Stimulated activated CD8-positive, alpha-beta memory T cell treated with anti-CD3 and anti-CD28 coated beads, Interleukin-7, amount 100 ng/mL, for 4 hours (primary cell): Measurements from ENCODE around the gene ADCK2.
"Not testable (repeated sequence)": the region's sequence is repeated elsewhere in the genome, so short reads cannot be mapped to it uniquely, and the experiment has no call there.

Source experiments
- DNase-seq, 2 donors: peaks; one replicate each; pipeline ENCODE4 v3.0.0-alpha.2; 2020; ENCODE audit warnings: low read depth in 2 of 2

ADCK2 gene

DNA sequence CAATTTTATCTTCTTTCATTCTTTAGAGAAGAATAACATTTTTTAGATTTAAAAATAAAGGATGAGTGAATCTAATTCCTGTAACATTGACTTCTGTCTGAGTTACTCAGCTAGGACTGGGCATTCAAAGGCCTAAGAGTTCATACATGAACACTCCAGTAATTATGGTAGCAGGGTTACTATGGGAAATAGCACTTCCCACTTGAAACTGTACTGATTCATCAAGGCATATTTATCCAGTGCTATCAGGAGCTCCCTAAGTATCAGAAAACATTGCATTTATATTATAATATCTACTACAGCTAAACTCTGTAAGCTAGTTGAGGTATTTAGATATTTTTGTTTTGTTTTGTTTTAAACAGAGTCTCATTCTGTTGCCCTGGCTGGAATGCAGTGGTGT is 65.5 kb downstream of the ADCK2 start:
- DNase-seq, result no peak

DNA sequence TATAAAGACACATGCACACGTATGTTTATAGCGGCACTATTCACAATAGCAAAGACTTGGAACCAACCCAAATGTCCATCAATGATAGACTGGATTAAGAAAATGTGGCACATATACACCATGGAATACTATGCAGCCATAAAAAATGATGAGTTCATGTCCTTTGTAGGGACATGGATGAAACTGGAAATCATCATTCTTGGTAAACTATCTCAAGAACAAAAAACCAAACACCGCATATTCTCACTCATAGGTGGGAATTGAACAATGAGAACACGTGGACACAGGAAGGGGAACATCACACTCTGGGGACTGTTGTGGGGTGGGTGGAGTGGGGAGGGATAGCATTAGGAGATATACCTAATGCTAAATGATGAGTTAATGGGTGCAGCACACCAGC is 70.5 kb downstream of the ADCK2 start:
- not testable (repeated sequence) for DNase-seq

DNA sequence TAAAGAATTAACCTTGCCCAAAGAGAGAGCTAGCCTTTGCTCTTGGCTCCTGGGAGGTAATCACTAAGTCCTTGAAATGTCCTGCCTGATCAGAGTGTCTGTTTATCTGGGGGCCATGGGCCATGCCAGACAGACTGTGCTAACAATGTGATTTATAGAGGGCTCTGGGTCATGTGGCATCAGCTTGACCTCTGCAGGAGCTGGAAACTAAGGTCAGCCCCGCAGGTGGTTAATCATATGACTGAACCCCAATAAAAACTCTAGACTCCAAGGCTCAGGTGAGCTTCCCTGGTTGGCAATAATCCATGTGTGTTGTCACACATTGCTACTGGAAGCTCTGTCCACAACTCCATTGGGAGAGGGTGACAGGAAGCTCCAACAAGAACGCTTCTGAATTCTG is 71.3 kb downstream of the ADCK2 start:
- DNase-seq, result no peak
